SW 1271 (cell line): ENCODE measurements around the gene GABRQ.
"Not testable (repeated sequence)": the region's sequence is repeated elsewhere in the genome, so short reads cannot be mapped to it uniquely, and the experiment has no call there.

Source experiments
- DNase-seq, 2 experiments: peaks; one replicate each; lab custom pipeline; 2025; lab: John Stamatoyannopoulos, UW

The GABRQ gene

GRCh38 chrX:152658302-152658701 is 20.6 kb downstream of the GABRQ start:
- no peak for DNase-seq

DNA sequence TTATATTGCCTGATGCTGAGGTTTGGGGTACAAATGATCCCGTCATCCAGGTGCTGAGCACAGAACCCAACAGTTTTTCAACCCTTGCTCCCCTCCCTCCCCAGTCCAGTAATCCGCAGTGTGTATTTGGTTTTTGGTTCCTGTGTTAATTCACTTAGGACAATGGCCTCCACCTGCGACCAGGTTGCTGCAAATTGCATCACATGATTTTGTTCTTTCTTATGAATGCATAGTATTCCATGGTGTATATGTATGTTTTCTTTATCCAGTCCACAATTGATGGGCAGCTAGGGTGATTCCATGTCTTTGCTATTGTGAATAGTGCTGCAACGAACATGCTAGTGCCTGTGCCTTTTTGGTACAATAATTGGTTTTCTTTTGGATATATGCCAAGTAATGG is 25.4 kb downstream of the GABRQ start:
- no peak for DNase-seq

DNA sequence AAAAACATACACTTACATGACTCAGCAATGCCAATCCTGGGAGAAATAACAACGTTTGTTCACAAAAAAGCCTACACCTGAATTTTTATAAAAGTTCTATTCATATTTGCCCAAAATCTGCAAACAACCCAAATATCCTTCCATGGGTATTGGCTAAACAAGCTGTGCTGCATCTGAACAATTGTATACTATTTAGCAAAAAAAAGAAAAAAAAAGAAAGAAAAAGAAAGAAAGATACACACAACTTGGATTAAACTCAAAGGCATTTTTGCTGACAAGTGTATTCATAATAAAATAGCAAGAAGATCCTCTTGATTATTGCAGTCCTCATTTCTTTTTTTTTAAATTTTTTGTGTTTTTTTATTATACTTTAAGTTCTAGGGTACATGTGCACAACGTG is 36.4 kb downstream of the GABRQ start:
- no peak for DNase-seq

- not testable (repeated sequence) for DNase-seq
Measured at GRCh38 chrX:152674652-152675051, 37.0 kb downstream of the GABRQ start.

DNA sequence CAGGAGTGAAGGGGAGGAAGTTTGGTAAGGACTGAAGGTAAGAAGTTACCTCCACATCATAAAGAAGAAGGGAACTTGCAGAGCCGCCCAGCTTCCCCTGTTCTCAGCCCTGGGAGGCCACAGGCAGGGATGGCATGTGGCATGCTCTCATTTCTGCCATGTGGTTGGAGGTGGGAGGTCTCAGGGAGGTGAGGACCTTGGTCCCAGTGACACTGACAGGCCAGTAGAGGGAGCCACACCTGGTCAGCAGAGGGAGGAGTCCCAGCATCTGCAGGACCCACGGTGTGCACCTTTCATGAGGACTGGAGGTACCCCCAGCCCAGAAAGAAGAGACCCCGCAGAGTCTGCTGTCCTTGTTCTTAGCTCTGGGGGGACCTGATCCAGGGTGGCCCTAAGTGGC is 43.3 kb downstream of the GABRQ start:
- DNase-seq: not testable (repeated sequence)

DNA sequence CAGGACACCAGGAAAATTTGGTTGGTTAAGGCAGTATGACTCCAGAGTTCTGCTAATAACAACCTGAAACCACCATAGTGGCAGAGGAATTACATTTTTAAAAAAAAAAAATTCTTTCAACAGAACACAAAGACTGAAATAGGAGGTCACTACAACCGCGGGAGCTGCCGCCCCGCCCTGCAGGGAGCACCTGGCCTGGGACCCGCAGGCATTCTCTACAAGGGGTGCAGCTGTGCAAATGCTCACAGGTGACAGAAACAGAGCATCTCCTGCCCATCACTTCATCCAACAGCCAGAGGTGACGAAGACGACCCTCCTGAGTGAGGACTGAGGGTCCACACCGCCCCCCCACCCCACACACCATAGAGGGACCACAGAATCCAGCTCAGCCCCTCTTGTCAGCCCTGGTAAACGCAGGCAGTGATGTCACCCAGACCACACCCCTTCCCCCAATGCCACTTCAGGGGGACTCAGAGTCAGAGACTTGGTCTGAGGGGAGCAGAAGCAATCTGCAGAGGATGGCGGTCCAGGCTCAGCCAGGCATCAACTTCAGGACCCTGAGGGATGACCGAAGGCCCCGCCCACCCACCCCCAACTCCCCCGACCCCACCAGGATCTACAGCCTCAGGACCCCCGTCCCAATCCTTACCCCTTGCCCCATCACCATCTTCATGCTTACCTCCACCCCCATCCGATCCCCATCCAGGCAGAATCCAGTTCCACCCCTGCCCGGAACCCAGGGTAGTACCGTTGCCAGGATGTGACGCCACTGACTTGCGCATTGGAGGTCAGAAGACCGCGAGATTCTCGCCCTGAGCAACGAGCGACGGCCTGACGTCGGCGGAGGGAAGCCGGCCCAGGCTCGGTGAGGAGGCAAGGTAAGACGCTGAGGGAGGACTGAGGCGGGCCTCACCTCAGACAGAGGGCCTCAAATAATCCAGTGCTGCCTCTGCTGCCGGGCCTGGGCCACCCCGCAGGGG is 60.5 kb downstream of the GABRQ start, which contains the start of gene MAGEA3:
Gene MAGEA3, plus strand, starts transcription at position 843 of the 980 bp plus-strand sequence. CDS start 2,039 bp downstream, outside the sequence.
- DNase-seq: not testable (repeated sequence)

DNA sequence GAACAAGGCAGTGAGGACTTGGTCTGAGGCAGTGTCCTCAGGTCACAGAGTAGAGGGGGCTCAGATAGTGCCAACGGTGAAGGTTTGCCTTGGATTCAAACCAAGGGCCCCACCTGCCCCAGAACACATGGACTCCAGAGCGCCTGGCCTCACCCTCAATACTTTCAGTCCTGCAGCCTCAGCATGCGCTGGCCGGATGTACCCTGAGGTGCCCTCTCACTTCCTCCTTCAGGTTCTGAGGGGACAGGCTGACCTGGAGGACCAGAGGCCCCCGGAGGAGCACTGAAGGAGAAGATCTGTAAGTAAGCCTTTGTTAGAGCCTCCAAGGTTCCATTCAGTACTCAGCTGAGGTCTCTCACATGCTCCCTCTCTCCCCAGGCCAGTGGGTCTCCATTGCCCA is 62.7 kb downstream of the GABRQ start:
- not testable (repeated sequence) for DNase-seq

DNA sequence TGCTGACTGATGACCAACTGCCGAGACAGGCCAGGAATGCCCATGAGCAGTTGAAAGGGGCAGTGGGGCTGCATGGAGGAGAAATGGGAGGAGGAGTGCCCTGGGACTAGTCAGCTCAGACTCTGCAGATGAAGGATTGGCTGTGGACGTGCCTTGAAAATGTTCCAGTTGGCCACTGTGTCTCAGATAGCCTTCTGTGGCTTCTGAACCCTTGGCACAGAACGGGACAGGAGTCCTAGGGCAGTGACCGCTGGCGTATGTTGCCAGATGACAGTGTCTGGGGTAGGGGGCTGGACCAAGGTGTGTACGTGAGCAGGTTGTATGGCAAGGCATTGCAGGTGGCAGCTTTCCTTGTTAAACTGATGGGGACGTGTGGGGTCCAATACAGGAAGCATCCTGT is 68.8 kb downstream of the GABRQ start:
- DNase-seq: not testable (repeated sequence)
